GM18870 (cell line): ENCODE results near the gene GPR75.

ENCODE experiments used
- ATAC-seq: cut with Tn5 transposase; IDR thresholded peaks from one replicate; pipeline ENCODE4 v1.9.1; 2021; ENCODE audit warnings: moderate library complexity; ENCODE audit not compliant: unreplicated experiment

Gene GPR75

DNA sequence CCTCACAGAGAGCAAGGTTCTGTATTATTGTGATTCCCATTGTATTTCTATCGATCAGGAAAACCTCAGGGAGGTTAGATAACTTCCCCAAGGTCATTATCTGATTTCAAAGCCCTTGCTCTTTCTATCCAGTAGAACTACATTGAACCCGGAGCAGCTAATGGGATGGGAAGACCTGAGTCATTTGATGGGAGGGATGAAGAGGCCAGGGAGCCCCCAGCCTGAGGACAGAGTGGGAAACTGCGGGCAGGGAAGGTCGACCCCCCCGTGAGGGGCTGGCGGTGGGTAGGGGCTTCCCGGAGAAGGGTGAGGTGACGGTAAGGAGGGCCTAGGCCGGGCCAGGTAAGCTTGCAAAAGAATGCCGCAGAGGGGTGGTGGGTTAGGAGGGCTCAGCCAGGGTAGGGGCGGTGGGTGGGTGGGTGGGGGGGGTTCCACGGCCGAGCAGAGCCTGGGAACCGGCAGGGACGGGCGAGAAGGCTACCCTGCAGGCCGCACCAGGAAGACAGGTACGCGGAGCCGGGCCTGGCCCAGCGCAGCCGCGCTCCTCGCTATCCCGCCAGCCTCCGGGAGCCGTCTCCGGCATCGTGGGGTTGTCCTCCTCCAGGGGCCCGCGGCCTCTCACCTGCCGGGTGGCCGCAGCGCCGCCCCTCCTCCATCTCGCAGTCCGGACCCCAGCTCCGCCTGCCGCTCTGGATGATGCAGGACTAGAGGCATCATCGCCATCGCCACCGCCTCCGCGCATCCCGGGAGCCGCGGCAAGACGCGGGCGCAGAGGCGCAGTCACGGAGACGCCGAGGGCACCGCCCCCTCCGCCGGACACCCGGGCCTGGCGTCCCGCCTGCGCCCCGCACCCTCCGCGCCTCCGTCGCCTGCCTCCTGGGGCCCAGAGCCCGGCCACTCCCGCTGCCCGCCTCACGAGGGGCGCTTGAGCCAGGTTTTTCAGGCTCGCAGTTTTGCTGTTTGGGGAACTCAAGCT is at the start of gene GPR75:
Gene GPR75, minus strand, starts transcription at position 762 of the 976 bp plus-strand sequence. CDS start 5,211 bp downstream, outside the sequence.
- no peak for ATAC-seq

DNA sequence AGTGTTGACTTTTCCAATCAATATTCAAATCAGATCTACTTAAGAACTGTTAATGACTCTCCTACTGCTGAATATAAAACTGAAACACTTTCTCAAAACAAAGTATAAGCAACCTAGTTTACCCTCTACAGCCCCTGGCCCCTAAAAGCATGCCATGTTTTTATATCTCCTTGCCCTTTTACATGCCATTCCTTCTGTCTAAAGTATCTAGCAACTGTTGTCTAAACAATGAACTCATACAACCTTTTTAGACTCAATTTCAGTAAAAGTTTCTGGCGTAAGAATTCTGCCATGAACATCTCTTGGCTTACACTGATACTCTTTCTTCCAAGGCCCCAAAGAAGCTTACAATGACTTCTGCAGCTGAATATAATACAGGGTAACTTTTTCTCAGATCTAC is 47.8 kb upstream of the GPR75 start:
- no peak for ATAC-seq

DNA sequence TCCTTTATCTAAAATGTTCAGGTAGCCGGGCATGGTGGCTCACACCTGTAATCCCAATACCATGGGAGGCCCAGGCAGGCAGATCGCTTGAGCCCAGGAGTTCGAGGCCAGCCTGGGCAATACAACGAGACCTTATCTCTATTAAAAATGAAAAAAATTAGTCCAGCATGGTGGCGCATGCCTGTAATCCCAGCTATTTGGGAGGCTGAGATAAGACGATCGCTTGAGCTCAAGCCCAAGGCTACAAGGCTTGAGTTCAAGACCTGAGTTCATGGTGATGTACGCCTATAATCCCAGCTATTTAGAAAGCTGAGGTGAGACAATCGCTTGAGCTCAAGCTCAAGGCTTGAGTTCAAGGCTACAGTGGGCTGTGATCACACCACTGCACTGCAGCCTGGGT is 45.6 kb upstream of the GPR75 start:
- no peak for ATAC-seq

DNA sequence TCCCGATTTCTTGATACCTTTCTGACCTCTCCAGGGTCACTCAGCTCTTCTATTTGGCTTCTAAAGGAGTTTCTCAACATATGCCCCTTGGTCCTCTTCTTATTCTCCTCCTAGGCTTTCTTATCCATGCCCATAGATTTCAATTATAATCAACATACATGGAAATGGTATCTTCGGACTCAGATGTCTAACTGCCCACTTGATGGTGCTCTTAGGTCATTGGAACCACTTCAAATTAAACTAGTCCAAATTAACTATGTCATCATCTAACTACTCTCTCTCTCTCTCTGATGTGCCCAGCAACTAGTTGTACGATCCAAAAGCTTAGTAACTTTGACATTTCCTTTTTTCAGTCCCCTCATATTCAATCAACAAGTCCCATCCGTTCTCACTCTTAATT is 43.2 kb upstream of the GPR75 start:
- no peak for ATAC-seq

DNA sequence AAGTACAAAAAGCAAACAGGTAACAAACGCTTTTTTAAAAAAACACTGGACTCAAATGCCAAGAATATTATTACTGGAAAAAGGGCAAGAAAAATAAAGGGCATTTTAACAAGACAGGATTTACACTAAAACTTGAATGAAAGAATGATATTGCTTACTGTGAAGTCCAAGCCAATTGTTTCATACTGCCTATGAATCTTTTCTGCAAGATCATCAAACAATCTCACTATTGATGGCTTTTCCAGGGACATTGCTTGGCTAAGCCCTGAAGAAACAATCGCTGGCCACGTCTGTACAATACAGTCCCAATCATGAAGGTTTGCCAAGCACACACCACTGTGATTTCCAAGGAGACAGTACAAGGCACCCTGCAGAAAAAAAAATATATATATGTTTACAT is 41.4 kb upstream of the GPR75 start:
- no peak for ATAC-seq

DNA sequence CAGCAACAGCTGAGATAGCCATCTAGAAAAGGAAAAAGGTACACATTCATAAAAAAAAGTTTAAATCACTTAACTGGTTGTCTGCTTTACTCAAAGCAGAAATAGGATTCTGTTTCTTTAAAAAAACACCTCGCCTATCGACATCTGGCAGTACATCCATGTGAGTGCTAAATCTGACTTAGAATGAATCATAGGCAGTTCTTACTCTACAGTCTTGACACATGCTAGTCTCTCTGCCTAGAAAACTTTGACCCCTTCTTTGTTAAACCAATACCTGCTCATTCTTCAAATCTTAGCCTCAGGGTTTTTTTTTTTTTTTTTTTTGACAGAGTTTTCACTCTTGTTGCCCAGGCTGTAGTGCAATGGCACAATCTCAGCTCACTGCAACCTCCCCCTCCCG is 37.1 kb upstream of the GPR75 start:
- no peak for ATAC-seq

DNA sequence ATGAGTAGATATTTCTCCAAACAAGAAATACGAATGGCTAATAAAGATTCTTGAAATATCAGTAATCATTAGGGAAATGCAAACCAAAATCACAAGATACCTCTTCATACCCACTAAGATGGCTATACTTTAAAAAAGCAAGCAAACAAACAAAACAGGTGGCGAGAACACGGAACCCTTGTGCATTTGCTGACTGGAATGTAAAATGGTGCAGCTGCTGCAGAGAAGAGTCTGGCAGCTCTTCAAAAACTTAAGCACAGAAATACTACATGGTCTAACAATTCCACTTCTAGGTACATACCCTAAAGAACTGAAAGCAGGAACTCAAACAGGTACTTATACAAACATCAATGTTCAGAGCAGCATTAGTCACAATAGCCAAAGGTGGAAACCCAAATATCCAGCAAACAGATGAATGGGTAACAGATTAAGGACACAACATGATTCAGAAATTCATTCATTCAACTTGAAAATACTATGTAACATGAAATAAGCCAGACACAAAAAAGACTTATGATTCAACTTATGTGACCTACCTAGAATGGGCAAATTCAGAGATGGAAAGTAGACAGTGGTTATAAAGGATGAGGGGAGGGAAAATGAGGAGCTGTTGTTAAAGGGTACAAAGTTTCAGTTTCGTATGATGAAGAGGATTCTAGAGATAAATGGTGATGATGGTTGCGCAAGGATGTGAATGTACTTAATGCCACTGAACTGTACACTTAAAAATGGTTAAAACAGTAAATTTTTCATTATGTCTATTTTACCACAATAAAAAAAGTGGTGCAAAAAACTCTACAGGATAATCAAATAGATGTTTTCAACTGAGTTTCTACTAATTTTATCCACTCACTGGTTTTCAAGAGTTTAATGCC is 26.9 kb upstream of the GPR75 start:
- ATAC-seq, result no peak

DNA sequence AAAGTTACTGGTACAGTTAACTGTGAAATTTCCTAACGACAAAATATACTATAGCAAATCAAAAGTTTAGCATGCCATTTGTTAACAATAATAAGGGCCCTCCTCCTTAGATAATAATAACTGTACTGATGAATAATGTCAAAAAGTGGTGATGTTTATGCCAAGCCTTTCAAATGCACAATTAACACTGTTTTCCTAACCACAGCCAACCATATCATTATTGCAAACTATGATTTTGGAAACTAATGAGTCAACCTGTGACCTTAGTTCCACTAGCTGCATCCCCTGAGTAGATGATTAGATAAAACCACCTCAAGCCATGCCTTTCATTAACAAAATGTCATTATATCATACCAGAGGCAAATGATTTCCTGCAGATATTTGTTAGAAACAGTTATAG is 25.1 kb upstream of the GPR75 start:
- ATAC-seq, result no peak

DNA sequence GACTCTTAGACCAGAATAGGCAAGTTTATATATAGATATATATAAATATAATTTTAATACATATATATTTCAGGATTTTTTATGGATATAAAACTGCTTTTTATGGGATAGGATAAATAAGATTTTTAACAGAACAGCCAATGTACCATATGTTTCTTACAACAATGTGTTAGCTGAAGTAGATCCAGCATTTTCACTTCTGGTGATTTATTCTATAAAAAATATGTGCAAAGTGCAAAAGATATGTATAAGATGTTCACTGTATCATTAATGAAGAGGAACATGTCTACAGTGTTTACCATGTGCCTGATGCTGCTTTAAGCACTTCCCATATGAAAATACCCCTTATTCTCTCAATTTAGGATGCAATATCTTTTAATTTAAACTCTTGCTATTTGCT is 22.2 kb upstream of the GPR75 start:
- no peak for ATAC-seq

DNA sequence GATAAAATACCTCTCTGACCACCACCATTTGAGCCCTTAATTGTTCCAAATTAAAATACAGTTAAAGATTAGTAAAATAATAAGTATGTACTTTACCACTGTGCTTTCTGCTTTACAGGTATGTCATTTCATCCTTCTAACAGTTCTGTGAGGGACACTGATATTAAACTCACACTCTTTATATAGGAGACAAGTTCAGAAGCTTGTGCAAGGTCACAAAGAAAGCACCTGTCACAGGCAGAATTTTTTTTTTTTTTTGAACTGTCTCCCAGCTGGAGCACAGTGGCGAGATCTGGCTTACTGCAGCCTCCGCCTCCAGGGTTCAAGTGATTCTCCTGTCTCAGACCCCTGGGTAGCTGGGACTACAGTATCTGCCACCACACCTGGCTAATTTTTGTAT is 21.6 kb upstream of the GPR75 start:
- no peak for ATAC-seq

DNA sequence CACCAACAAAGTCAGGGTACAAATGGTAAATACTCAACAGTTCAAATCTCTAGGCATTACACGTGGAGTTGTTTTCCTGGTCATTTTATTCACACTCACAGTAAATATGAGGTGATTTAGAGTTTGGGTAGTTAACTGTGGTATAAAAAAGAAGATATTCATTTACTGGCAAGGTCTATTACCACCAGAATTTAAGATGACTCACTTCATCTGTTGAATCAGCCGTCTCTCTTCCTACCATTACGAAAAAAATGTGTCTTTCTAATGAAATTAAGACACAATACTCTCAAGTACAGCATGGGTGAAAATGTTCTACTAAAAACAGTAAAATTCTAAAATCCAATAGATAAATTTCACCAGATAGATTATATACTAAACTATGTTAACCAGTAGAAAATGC is 21.0 kb upstream of the GPR75 start:
- no peak for ATAC-seq

DNA sequence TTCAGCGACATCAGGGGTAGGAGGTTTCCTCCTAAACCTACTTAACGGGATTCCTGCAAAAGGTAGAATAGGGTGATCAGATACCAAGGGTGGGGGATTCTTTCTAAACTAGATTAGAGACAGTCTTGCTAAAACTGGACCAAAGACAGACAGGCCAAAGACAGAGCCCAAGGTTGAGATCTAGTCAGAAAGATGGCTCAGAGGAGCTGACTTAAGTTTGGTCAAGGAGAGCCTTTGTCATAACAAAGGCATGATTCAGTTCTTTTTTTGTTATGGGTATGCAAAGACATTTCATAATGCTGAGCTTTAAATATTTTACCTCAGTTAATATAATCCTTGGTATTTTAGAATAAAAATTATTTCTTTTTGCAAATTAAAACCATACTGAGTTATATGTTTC is 17.8 kb upstream of the GPR75 start:
- no peak for ATAC-seq

DNA sequence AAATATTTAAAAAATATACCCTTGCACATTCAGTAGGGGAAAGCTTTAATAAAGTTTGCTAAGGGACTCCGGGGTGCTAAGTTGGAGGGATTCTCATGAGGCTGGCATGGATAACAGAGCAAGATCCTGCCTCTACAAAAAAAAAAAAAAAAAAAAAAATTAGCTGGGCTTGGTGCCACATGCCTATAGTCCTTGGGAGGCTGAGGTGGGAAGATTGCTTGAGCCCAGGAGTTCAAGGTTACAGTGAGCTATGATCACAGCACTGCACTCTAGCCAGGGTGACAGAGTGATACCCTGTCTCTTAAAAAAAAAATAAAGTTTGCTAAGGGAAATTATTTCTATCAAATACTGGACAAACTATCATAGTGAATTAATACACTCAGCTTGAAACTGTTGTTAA is 17.3 kb upstream of the GPR75 start:
- no peak for ATAC-seq

DNA sequence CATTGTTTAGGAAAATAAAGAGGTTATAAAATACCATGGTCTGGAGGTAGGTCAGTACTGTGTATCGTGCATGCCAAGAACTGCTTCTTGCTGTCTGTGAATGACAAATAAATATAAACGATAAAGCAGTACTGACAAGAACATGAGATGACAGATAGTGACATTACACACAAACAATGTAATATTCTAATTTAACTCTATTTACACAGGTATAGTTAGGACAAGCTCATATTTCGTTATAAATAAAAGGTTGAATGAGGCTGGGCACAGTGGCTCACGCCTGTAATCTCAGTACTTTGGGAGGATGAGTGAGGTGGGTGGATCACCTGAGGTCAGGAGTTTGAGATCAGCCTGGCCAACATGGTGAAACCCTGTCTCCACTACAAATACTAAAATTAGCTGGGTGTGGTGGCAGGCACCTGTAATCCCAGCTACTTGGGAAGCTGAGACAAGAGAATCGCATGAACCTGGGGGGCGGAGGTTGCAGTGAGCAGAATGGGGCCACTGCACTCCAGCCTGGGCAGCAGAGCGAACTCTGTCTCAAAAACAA is 14.7 kb upstream of the GPR75 start:
- ATAC-seq, result no peak

DNA sequence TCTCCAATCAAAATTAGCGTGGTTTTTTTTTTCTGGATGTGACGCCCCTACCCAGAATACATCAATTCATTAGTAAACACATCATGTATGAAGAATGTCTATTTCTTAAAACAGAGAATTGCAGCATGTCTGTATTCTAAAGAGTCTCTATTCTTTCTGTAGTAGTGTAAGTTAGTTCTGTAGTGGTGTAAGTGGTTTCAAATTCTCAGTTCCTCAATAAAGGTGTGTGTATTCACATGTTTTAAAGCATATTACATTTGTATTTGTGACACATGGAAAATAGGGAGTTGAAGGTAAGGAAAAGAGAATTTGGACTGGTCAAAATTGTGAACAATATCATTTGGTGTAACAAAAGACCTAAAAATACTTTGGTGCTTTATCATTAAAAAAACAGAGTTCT is 8.0 kb upstream of the GPR75 start:
- no peak for ATAC-seq

DNA sequence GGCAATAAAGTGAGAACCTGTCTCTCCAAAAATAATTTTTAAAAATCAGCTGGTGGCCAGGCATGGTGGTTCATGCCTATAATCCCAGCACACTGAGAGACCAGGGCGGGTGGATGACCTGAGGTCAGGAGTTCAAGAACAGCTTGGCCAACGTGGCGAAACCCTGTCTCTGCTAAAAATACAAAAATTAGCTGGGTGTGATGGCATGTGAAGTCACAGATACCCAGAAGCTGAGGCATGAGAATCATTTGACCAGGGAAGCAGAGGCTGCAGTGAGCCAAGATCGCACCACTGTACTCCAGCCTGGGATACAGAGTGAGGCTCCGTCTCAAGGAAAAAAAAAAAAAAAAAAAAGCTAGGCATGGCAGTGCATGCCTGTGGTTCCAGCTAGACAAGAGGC is 7.4 kb upstream of the GPR75 start:
- no peak for ATAC-seq

DNA sequence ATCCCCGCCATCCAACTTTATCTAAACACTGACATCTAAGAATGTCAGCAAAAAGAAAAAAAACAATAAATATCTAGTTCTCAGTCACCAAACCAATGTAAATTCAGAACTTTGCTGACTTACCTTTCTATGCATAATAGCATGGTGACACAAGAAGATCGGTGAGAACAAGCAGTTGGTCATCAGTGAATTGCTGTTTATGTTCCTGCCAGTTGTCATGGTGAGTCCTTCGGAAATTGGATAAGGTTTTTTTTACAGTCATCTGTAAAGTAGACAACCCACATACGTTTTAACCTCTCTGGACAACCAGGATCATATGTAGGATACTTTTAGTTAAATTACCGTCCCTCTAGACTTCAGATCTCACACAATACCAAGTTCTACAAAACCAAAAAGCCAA is 6.2 kb upstream of the GPR75 start:
- no peak for ATAC-seq

DNA sequence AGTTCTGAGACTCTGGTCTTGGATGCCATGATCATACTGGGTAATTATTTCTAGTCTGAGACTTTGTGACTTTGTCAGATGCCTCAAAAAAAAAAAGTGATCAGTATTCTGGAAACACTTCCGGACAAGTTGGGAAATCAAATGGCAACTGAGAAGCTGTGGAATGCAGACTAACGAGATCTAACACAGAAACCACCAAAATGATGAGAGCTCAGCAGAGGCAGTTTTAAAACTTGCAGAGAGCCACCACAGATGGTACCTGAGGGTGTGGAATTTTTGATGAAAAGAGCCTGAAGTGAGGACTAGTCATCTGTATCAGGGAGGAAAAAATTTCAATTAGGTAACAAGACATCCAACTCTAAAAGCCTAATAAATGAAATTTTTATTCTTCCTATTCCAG is 5.5 kb upstream of the GPR75 start:
- ATAC-seq, result no peak

DNA sequence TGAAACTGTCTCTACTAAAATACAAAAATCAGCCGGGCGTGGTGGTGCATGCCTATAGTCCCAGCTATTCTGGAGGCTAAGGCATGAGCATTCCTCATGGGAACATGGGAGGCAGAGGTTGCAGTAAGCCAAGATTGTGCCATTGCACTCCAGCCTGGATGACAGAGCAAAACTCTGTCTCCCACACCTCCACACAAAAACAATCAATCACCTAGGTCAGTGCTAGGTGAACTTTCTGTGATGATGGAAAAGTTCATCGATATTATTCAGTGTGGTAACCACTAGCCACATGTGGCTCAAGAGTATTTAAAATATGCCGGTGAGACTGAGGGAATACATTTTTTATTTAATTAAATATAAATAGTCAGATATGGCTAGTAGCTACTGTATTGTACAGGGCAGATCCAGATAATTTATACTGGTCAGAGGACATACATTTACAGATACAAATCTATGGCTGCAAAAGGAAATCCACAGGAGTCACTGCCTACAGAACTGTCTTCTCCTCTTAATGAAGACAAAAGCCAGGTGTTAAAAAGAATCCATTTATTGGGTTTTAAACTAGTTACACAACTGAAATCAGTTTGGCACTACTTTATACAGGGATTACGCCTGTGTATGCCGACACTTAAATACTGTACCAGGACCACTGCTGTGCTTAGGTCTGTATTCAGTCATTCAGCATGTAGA is 3.9 kb upstream of the GPR75 start:
- no peak for ATAC-seq

DNA sequence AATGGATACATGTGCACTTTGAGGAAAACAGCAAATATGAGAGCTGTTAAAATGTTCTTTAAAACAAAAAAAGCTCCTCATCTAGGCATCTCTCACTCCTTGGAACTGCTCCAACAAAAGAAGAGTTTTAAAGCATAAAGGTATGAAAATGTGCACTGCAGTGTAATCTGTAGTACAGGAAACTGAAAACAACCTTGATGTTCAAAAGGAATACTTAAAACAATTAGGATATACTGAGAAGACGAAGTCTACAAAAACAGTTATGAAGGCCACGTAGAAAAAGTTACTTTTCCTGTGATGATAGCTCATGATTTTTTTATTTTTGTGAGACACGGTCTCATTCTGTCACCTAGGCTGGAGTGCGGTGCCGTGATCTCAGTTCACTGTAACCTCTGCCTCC is 2.1 kb upstream of the GPR75 start:
- no peak for ATAC-seq

DNA sequence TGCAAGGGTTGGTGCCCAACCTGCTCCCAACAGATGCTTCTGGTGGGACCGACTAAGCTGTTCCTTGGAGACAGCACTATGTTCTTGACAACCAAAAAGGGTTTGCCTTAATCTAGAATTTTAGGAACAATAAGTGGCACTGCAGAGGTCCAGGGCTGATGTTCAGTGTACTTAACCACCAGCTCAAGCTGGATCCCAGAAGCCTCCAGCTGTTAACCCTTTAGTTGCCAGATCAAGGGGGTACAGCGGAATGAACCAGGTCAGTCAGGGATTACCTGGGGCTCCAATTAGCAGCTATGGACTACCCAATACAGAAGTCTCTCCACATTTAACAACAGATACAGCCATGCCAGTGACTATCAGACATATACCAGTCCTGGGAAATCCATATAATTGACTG is 3.5 kb downstream of the GPR75 start:
- no peak for ATAC-seq
